Measurements from ENCODE around the gene PSORS1C1. TPM values are rescaled to one million over a fixed set of nuclear protein-coding genes. Genes with fewer than 3 reads are reported as not detected.
A peak's percentile ranks its signal among the peaks of the same experiment; 100 is the strongest.
"Not testable (repeated sequence)": the region's sequence is repeated elsewhere in the genome, so short reads cannot be mapped to it uniquely, and the experiment has no call there.

PSORS1C1 gene
- total RNA-seq = not detected

- no peak for TF ChIP-seq POLR2A (IDR thresholded peaks at IDR 0.05)
- TF ChIP-seq CTCF (IDR thresholded peaks at IDR 0.05 in 4 of 5, conservative IDR thresholded peaks at IDR 0.05 in 1 of 5) = no peak
- peaks cover 0 to 11% of the 10 kb centered on the region in 2 donors for H3K4me1 ChIP-seq
- DNase-seq = peak; percentile 80 to 83
- in situ Hi-C loops (cut with MboI; ENCODE audit: low sequenced_read_pairs in 4 of 4) (no loop called here), intact Hi-C loops (cut with DNase I; ENCODE audit: low total_unique reads) (no loop called here)
- no peak within 1 kb of the TSS for H3K4me3 ChIP-seq
- peak within 1 kb of the TSS in 3 of 4 donors; percentile 31 to 72 (median 45) for H3K27ac ChIP-seq
- H3K27me3 ChIP-seq = peaks cover 0 to 8% (median 0%) of the 10 kb centered on the region in 3 donors
- no peaks in the 10 kb centered on the region for H3K36me3 ChIP-seq
- peak; percentile 85 to 94 for ATAC-seq
- H3K9me3 ChIP-seq = no peaks in the 10 kb centered on the region
Measured at GRCh38 chr6:31114541-31114878, at the start of gene PSORS1C1. Gene PSORS1C1, plus strand, starts transcription at chr6:31114800. Its CDS starts 14,833 bp downstream, at chr6:31129633.

GRCh38 chr6:31065556-31065955, 49.0 kb upstream of the PSORS1C1 start:
- DNase-seq (peak in 1 of 2 donors; percentile 22), ATAC-seq (peak; percentile 39 to 80)
- Histone ChIP-seq H3K36me3 (no peaks in the 10 kb centered on the region), H3K27me3 (no peaks in the 10 kb centered on the region), H3K27ac (no peak overlapping the region), H3K4me3 (no peak overlapping the region), H3K9me3 (no peaks in the 10 kb centered on the region), H3K4me1 (no peaks in the 10 kb centered on the region)
- no peak for TF ChIP-seq POLR2A (IDR thresholded peaks at IDR 0.05)
- TF ChIP-seq CTCF (IDR thresholded peaks at IDR 0.05 in 4 of 5, conservative IDR thresholded peaks at IDR 0.05 in 1 of 5) = no peak
- intact Hi-C loops (cut with DNase I; ENCODE audit: low total_unique reads) = loop anchor here (1.0 kb wide), 1 partner anchor 145 kb away; no protein-coding TSS in a partner anchor
- in situ Hi-C loops (cut with MboI; ENCODE audit: low sequenced_read_pairs in 4 of 4) = no loop called here

- intact Hi-C loops (cut with DNase I; ENCODE audit: low total_unique reads); H3K27me3 ChIP-seq; H3K4me1 ChIP-seq; H3K4me3 ChIP-seq; H3K36me3 ChIP-seq; H3K9me3 ChIP-seq; H3K27ac ChIP-seq; ATAC-seq; in situ Hi-C loops (cut with MboI; ENCODE audit: low sequenced_read_pairs in 4 of 4); DNase-seq: not testable (repeated sequence)
Measured at GRCh38 chr6:31067028-31067427, 47.6 kb upstream of the PSORS1C1 start.

- H3K4me1 ChIP-seq; DNase-seq; H3K4me3 ChIP-seq; H3K9me3 ChIP-seq; ATAC-seq; H3K27ac ChIP-seq; intact Hi-C loops (cut with DNase I; ENCODE audit: low total_unique reads); H3K27me3 ChIP-seq; H3K36me3 ChIP-seq; in situ Hi-C loops (cut with MboI; ENCODE audit: low sequenced_read_pairs in 4 of 4): not testable (repeated sequence)
Measured at GRCh38 chr6:31067891-31068668, 46.5 kb upstream of the PSORS1C1 start.

- in situ Hi-C loops (cut with MboI; ENCODE audit: low sequenced_read_pairs in 4 of 4) (no loop called here), intact Hi-C loops (cut with DNase I; ENCODE audit: low total_unique reads) (loop anchor here (1.0 kb wide), 1 partner anchor 154 kb away; no protein-coding TSS in a partner anchor)
- Histone ChIP-seq H3K27me3 (no peaks in the 10 kb centered on the region), H3K4me1 (no peaks in the 10 kb centered on the region), H3K9me3 (no peaks in the 10 kb centered on the region), H3K36me3 (no peaks in the 10 kb centered on the region), H3K27ac (no peak overlapping the region), H3K4me3 (no peak overlapping the region)
- ATAC-seq (peak; percentile 88 to 92), DNase-seq (peak; percentile 45 to 74)
- TF ChIP-seq CTCF (IDR thresholded peaks at IDR 0.05 in 4 of 5, conservative IDR thresholded peaks at IDR 0.05 in 1 of 5) (peak; percentile 73 to 86 (median 82)), POLR2A (IDR thresholded peaks at IDR 0.05) (no peak)
Measured at GRCh38 chr6:31068669-31069340, 45.8 kb upstream of the PSORS1C1 start.

Data from gastrocnemius medialis (tissue), 4 donors.